ENCODE data around the gene ZNF710.

DNA sequence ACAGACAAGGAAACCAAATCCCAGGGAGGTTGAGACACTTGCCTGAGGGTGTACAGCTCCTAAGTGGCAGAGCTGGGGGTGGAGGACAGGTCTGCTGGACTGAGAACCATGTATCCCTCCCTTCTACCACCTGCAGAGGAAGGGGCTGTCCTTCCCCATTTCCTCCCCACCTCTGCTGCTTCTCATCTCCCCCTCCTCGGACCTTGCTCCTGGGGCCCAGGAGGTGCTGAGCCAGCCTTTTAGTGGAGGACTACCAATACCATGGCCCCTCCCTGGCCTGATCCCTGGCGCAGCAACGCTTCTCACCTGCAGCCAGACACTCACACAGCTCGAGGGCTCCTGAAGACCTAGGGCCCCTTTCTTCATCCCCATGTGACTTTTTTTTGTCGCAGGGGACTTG is 50.8 kb downstream of the ZNF710 start:
- TF ChIP-seq POLR2A (IDR thresholded peaks at IDR 0.05; ENCODE audit: low read depth, low read length) (no peak), CTCF (IDR thresholded peaks at IDR 0.05; ENCODE audit: extremely low read depth in 1 of 2, insufficient read depth in 1 of 2, low read depth in 1 of 2, low read length in 2 of 2) (no peak), EZH2 (IDR thresholded peaks at IDR 0.05; ENCODE audit: borderline replicate concordance, low read depth, low read length, severe bottlenecking) (no peak), POLR2AphosphoS5 (IDR thresholded peaks at IDR 0.05; ENCODE audit: insufficient read depth, low read depth, low read length) (no peak), FOS (IDR thresholded peaks at IDR 0.05; ENCODE audit: borderline replicate concordance, insufficient read depth, low read length) (no peak), JUN (IDR thresholded peaks at IDR 0.05; ENCODE audit: borderline replicate concordance, insufficient read depth, insufficient read length, low read depth) (no peak)
- TF ChIP-seq, protein P1, sequence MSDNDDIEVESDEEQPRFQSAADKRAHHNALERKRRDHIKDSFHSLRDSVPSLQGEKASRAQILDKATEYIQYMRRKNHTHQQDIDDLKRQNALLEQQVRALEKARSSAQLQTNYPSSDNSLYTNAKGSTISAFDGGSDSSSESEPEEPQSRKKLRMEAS (IDR thresholded peaks at IDR 0.05; ENCODE audit: insufficient read depth, insufficient read length): no peak
